ENCODE measurements around the gene KRT28. TPM values are rescaled to one million over a fixed set of nuclear protein-coding genes. Genes with fewer than 3 reads are reported as not detected.

KRT28 gene
- total and polyA plus RNA-seq, 2 experiments from 2014 or later: not detected

DNA sequence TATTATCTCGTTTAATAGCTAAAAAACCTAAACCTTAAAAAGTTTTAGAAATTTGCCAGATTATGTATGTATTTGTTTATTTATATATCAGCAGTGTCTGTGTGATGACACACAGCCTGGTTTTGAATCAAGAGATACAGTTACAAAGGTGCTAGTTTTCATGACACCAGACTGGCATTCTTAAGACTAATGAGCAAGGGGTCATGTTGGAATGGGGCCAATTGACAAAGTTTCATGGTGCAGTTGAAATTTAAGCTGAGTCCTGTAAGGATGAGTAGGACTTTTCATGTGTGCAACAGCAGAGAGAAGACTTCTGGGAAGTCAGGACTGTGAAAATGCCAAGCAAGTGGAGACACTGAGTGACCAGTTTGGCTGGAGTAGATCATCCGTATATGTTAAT lies 25.8 kb upstream of the KRT28 start:
- no peak overlapping the region for H3K4me3 Mint-ChIP-seq
- Histone ChIP-seq H3K9me2 (ENCODE audit: insufficient read depth) (no peaks in the 10 kb centered on the region), H3K27me3 (ENCODE audit: insufficient read depth) (peaks cover 53% of the 10 kb centered on the region), H3K4me1 (ENCODE audit: insufficient read depth) (no peaks in the 10 kb centered on the region), H3K36me3 (ENCODE audit: insufficient read depth) (no peaks in the 10 kb centered on the region), H3K4me3 (no peak overlapping the region), H3K79me2 (replicated peaks; ENCODE audit: insufficient read depth) (no peaks in the 10 kb centered on the region), H2AFZ (no peak overlapping the region), H3F3A (replicated peaks; ENCODE audit: low read depth) (no peaks in the 10 kb centered on the region), H4K20me1 (replicated peaks; ENCODE audit: insufficient read depth) (peaks cover 4% of the 10 kb centered on the region; the same call in 1 of the 2 replicates), H3K4me2 (no peak overlapping the region), H3K27ac (ENCODE audit: low read depth) (no peak overlapping the region)
- no peaks in the 10 kb centered on the region for H3K4me1 Mint-ChIP-seq
- no peak for TF ChIP-seq EZH2 (IDR thresholded peaks at IDR 0.05; ENCODE audit: low read depth, unreplicated experiment)
- TF ChIP-seq, protein P1, sequence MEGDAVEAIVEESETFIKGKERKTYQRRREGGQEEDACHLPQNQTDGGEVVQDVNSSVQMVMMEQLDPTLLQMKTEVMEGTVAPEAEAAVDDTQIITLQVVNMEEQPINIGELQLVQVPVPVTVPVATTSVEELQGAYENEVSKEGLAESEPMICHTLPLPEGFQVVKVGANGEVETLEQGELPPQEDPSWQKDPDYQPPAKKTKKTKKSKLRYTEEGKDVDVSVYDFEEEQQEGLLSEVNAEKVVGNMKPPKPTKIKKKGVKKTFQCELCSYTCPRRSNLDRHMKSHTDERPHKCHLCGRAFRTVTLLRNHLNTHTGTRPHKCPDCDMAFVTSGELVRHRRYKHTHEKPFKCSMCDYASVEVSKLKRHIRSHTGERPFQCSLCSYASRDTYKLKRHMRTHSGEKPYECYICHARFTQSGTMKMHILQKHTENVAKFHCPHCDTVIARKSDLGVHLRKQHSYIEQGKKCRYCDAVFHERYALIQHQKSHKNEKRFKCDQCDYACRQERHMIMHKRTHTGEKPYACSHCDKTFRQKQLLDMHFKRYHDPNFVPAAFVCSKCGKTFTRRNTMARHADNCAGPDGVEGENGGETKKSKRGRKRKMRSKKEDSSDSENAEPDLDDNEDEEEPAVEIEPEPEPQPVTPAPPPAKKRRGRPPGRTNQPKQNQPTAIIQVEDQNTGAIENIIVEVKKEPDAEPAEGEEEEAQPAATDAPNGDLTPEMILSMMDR (conservative IDR thresholded peaks at IDR 0.05; ENCODE audit: low read depth in 2 of 2): no peak
- TF ChIP-seq, protein P2, sequence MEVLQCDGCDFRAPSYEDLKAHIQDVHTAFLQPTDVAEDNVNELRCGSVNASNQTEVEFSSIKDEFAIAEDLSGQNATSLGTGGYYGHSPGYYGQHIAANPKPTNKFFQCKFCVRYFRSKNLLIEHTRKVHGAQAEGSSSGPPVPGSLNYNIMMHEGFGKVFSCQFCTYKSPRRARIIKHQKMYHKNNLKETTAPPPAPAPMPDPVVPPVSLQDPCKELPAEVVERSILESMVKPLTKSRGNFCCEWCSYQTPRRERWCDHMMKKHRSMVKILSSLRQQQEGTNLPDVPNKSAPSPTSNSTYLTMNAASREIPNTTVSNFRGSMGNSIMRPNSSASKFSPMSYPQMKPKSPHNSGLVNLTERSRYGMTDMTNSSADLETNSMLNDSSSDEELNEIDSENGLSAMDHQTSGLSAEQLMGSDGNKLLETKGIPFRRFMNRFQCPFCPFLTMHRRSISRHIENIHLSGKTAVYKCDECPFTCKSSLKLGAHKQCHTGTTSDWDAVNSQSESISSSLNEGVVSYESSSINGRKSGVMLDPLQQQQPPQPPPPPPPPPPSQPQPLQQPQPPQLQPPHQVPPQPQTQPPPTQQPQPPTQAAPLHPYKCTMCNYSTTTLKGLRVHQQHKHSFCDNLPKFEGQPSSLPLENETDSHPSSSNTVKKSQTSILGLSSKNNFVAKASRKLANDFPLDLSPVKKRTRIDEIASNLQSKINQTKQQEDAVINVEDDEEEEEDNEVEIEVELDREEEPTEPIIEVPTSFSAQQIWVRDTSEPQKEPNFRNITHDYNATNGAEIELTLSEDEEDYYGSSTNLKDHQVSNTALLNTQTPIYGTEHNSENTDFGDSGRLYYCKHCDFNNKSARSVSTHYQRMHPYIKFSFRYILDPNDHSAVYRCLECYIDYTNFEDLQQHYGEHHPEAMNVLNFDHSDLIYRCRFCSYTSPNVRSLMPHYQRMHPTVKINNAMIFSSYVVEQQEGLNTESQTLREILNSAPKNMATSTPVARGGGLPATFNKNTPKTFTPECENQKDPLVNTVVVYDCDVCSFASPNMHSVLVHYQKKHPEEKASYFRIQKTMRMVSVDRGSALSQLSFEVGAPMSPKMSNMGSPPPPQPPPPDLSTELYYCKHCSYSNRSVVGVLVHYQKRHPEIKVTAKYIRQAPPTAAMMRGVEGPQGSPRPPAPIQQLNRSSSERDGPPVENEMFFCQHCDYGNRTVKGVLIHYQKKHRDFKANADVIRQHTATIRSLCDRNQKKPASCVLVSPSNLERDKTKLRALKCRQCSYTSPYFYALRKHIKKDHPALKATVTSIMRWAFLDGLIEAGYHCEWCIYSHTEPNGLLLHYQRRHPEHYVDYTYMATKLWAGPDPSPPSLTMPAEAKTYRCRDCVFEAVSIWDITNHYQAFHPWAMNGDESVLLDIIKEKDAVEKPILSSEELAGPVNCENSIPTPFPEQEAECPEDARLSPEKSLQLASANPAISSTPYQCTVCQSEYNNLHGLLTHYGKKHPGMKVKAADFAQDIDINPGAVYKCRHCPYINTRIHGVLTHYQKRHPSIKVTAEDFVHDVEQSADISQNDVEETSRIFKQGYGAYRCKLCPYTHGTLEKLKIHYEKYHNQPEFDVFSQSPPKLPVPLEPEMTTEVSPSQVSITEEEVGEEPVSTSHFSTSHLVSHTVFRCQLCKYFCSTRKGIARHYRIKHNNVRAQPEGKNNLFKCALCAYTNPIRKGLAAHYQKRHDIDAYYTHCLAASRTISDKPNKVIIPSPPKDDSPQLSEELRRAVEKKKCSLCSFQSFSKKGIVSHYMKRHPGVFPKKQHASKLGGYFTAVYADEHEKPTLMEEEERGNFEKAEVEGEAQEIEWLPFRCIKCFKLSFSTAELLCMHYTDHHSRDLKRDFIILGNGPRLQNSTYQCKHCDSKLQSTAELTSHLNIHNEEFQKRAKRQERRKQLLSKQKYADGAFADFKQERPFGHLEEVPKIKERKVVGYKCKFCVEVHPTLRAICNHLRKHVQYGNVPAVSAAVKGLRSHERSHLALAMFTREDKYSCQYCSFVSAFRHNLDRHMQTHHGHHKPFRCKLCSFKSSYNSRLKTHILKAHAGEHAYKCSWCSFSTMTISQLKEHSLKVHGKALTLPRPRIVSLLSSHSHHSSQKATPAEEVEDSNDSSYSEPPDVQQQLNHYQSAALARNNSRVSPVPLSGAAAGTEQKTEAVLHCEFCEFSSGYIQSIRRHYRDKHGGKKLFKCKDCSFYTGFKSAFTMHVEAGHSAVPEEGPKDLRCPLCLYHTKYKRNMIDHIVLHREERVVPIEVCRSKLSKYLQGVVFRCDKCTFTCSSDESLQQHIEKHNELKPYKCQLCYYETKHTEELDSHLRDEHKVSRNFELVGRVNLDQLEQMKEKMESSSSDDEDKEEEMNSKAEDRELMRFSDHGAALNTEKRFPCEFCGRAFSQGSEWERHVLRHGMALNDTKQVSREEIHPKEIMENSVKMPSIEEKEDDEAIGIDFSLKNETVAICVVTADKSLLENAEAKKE (CRISPR knock-in tag; IDR thresholded peaks at IDR 0.05): no peak
- no peak for TF ChIP-seq ZNF114 (CRISPR knock-in tag; IDR thresholded peaks at IDR 0.05)
- TF ChIP-seq EZH2phosphoT487 (IDR thresholded peaks at IDR 0.05; ENCODE audit: unreplicated experiment): no peak
- TF ChIP-seq, protein P3, sequence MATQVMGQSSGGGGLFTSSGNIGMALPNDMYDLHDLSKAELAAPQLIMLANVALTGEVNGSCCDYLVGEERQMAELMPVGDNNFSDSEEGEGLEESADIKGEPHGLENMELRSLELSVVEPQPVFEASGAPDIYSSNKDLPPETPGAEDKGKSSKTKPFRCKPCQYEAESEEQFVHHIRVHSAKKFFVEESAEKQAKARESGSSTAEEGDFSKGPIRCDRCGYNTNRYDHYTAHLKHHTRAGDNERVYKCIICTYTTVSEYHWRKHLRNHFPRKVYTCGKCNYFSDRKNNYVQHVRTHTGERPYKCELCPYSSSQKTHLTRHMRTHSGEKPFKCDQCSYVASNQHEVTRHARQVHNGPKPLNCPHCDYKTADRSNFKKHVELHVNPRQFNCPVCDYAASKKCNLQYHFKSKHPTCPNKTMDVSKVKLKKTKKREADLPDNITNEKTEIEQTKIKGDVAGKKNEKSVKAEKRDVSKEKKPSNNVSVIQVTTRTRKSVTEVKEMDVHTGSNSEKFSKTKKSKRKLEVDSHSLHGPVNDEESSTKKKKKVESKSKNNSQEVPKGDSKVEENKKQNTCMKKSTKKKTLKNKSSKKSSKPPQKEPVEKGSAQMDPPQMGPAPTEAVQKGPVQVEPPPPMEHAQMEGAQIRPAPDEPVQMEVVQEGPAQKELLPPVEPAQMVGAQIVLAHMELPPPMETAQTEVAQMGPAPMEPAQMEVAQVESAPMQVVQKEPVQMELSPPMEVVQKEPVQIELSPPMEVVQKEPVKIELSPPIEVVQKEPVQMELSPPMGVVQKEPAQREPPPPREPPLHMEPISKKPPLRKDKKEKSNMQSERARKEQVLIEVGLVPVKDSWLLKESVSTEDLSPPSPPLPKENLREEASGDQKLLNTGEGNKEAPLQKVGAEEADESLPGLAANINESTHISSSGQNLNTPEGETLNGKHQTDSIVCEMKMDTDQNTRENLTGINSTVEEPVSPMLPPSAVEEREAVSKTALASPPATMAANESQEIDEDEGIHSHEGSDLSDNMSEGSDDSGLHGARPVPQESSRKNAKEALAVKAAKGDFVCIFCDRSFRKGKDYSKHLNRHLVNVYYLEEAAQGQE (IDR thresholded peaks at IDR 0.05; ENCODE audit: unreplicated experiment): no peak
- TF ChIP-seq NANOG (IDR thresholded peaks at IDR 0.05; ENCODE audit: borderline replicate concordance): no peak
- TF ChIP-seq, protein P4, sequence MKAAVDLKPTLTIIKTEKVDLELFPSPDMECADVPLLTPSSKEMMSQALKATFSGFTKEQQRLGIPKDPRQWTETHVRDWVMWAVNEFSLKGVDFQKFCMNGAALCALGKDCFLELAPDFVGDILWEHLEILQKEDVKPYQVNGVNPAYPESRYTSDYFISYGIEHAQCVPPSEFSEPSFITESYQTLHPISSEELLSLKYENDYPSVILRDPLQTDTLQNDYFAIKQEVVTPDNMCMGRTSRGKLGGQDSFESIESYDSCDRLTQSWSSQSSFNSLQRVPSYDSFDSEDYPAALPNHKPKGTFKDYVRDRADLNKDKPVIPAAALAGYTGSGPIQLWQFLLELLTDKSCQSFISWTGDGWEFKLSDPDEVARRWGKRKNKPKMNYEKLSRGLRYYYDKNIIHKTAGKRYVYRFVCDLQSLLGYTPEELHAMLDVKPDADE (IDR thresholded peaks at IDR 0.05): no peak
- TF ChIP-seq POLR2AphosphoS5 (IDR thresholded peaks at IDR 0.05; ENCODE audit: low read depth): no peak
- no peak for TF ChIP-seq JUNB (IDR thresholded peaks at IDR 0.05; ENCODE audit: unreplicated experiment)
- no peak for TF ChIP-seq CREB1 (CRISPR knock-in tag; IDR thresholded peaks at IDR 0.05; ENCODE audit: low read depth)
- TF ChIP-seq ZNF331 (CRISPR knock-in tag; IDR thresholded peaks at IDR 0.05; ENCODE audit: low read depth): no peak
- H3K36me3 Mint-ChIP-seq (ENCODE audit: low read depth): no peaks in the 10 kb centered on the region
- peaks cover 2% of the 10 kb centered on the region for H3K27me3 Mint-ChIP-seq (ENCODE audit: insufficient read depth, low read depth, poor library complexity)
- H3K9me3 Mint-ChIP-seq: no peaks in the 10 kb centered on the region
- ATAC-seq: no peak
- no peak overlapping the region for H3K27ac Mint-ChIP-seq
- no peak for DNase-seq (ENCODE audit: low spot score)

All from GM23338 (cell line).